Activated CD8-positive, alpha-beta memory T cell treated with anti-CD3 and anti-CD28 coated beads, Interleukin-2, amount 50 U/mL, for 24 hours (primary cell): ENCODE measurements around the gene TJP2.
A peak's percentile ranks its signal among the peaks of the same experiment; 100 is the strongest.
"Not testable (repeated sequence)": the region's sequence is repeated elsewhere in the genome, so short reads cannot be mapped to it uniquely, and the experiment has no call there.

Experiments used
- DNase-seq: peaks from one replicate; pipeline ENCODE4 v3.0.0-alpha.2; 2020; ENCODE audit errors: extremely low read depth

Gene TJP2

GRCh38 chr9:69158471-69158870, 15.6 kb upstream of the TJP2 start:
- DNase-seq: no peak

GRCh38 chr9:69164573-69164972, 9.5 kb upstream of the TJP2 start:
- not testable (repeated sequence) for DNase-seq

DNA sequence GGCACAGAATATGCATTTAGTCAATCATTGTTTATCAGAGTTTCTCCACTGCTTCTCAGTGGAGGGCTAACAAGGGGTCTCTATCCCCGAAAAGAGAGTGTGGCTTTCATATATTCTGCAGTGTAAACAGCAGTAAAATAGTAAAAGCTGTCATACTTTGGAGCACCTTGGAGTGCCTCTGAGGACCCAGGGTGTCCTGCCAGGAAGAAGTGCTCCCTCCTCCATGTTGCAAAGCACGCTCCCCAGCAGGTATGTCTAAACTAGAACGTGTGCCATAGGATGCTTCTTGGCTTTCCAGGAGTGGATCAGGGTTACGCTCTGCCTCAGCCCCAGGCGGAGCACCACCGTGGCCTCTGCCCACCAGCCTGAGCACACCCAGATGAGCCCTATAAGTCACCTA, 8.5 kb upstream of the TJP2 start:
- no peak for DNase-seq

DNA sequence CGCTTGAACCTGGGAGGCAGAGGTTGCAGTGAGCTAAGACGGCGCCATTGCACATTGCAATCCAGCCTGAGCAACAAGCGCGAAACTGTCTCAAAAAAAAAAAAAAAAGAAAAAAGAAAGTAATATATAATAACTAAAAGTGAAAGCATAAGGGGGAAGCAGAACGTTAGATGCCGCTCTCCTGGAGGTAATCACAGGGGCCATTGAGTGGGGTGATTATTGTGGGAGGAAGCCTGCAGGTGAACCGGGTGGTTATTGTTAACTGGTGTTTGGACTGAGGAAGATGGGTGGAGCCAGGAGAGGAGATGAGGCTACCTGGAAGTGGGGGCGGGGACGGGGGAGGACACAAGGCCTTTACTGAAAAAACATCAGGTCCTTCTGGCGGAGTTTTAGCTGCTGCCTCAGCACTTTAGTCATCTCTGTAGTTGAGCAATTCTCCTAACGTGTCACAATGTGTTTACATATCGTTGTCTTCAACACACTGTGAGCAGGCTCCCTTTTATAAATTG, 5.3 kb upstream of the TJP2 start:
- DNase-seq: peak; percentile 14

DNA sequence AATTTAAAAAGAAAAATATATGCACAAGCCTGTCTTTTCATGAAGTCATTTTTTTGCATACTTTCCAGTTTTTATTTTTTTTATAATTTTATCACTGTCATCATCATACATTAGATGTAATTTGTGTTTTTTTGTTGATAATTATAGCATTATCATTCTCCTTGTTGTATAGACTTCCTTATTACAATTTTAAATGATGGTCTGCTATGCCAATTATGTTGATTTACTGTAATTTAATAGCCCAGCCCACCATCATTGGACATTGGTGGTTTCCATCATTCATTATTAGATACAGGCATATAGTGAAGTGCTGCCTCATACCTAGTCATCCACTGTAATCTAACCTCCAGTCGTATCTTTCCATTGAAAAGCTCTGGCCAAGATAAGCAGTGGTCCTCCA, 3.8 kb upstream of the TJP2 start:
- no peak for DNase-seq

DNA sequence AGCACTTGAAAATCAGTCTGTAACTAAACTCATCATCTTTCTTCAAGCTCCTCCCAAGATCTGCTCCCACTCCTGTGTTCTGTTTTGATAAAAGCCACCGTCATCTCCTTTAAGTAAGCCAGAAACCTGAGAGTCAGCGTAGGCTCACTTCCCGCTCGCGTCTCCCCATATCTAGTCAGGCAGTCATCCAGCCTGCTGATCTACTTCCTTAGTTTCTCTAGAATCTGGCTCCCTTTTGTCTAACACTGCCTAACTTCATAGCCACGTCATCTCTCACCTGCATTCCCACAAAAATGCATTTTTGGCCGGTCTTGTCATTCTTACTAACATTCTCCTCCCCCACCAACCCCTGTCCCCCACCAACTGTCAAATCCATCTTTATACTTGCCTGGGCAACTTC, 3.0 kb upstream of the TJP2 start:
- DNase-seq: no peak

- DNase-seq: no peak
Measured at GRCh38 chr9:69171517-69171916, 2.6 kb upstream of the TJP2 start.

DNA sequence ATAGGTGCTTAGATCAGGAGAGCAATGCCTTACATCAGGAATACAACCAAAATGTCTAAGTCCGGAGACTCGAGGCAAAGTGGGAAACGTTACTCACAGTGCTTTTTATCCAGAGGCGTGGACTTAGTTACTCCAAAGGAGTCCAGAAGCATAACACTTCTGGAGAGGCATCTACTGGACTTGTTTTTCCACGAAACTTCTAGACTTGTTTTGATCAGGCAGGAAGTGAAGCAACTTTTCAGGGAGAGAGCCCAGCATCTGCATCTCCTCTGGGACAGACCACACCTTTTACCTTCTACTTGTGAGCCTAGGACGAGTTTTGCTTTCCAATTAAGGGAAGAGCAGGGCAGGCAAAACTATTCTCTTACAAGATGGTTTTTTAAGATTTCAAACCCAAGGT, 1.2 kb upstream of the TJP2 start:
- DNase-seq: no peak

GRCh38 chr9:69173497-69173890, 583 bp upstream of the TJP2 start:
- no peak for DNase-seq

GRCh38 chr9:69174616-69175463, 763 bp downstream of the TJP2 start:
- DNase-seq: peak; percentile 18

- DNase-seq: no peak
Measured at GRCh38 chr9:69175486-69175885, 1.4 kb downstream of the TJP2 start.

DNA sequence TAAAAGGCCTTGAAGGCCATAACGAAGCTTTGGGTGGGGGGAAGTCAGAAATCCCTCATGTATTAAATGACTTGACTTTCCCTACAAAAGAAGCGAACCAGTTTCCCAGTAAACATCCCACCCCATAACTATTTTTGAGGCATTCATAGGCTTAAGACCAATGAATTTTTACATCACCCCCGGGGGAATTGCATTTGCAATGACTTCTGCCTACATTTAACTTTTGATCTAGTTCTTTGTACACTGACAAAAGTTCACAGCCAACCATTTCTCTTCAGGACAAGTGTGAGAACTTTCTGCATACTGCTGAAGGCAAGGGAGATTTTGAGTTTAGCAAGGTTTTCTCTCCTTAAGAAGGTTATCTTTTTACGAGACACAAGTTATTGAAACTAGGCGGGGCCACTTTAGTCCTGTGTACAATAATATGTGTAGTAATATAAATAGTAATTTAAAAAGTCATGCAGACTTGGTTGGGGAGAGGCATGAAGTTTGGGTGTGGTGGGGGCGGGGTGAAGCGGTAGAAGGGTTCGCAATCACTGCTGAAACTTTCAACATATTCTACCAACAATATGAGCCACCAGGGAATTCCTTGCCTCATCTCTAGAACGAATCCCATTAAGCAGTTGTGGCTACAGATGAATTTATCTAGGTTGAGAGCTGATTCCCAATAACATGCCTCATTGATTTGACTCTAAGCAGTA, 2.5 kb downstream of the TJP2 start:
- no peak for DNase-seq

DNA sequence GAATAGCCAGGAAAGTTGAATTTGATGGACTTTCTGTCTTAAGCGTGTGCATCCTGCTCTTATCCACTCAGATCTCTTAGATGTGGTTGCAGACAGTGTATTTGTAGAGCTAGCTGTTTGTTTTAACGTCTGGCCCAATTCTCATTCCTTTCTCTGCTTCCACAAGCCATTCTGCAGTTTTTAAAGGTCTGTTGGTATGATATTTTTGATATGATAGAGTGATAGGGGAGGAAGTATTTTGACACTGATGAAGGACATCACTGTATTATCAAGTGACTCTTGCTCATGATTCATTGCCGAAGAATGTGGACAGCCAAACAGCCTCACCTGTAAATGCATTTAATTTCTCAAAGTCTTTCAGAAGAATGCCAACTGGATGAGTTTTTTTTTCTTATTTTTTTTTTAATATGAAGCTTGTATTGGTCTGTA, 4.5 kb downstream of the TJP2 start:
- DNase-seq: no peak

DNA sequence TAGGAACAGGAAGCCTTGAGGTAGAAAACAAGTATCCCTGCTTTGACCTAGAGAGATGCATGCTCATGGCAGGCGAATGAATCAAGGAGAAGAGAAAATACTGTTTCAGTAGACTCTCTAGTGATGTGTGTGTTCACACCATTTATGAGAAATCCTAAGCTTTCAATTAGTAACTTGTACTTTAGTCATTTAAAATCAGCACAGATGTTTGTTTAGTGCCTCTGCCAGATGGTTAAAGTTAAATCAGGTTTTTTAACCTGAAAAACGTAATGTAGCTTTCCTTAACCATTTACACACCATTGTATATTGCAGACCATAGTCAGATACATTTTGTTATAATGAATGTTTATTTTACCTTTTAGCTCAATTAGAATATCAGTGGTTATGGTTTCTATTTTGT, 5.0 kb downstream of the TJP2 start:
- no peak for DNase-seq

DNA sequence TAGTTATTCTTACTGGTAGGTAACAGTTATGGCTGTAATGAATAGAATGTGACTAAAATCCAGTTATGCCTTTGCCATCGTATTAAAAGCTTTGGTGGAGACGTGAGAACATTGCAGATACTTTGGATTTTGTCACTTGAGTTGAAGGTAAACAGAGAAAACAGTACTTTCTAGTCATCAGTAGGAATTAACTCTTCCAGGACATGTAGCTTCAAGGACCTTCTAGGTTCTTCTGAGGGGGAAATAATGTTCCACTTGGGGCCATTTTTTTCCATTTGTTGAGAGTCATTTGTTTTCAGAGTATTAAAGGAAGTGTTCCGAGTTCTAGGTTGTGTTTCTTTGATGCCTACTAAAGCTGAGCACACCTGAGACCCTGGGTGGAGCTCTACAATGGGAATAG, 6.1 kb downstream of the TJP2 start:
- no peak for DNase-seq

GRCh38 chr9:69180670-69181069, 6.6 kb downstream of the TJP2 start:
- DNase-seq: peak; percentile 24

GRCh38 chr9:69181908-69182353, 7.9 kb downstream of the TJP2 start:
- no peak for DNase-seq

DNA sequence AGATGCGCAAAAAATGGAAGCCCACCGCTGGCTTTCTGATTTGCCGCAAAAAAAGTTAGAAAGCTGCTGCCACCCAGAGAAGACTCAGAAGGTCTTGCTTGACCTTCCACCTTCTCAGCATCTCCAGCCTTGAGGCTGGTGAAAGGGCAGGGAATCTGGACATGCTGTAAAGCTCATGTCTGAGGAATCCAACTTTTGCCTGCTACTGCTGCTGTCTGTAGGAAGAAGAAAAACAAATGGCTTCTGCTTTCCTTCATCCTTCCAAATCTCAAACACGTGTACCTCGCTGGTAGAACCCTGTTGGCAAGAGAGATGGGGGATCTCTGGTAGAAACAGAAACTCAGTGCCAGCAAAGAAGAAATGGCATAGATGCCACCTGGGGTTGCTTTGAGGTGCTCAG, 10.2 kb downstream of the TJP2 start:
- no peak for DNase-seq

DNA sequence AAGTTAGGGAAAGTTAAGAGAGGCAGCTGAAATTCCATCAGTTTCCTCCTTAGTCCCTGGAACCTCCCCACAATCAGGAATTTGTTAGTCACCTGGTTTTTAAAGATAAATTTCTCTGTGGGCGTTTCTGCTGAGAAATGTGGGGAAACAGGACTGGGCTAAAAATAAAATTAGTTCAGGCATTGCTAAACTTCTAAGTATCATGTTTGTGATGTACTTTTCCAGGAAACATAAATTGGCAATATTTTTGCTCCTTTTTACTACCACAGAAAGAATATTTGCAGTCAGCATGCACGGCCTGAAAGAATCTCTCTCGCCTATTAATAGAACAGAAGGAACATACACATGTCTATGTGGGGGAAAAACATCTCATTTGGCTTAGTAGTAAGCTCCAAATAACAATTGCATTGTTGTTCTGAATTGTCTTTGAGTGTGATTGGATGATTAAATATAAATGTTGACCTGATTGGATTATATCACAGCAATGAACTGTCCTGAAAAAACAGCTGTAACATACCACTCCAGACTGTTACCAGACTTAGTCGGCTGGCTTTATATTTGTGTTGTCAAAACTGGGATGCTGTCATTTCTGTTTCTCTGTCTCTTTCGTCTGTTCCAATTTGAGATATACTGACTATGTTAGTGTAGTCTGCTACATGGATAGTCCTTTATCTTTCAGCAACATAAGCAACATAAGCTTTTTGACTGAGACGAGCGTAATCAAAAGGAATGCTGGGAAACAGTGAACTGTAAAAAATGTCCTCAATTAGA, 12.9 kb downstream of the TJP2 start:
- no peak for DNase-seq

DNA sequence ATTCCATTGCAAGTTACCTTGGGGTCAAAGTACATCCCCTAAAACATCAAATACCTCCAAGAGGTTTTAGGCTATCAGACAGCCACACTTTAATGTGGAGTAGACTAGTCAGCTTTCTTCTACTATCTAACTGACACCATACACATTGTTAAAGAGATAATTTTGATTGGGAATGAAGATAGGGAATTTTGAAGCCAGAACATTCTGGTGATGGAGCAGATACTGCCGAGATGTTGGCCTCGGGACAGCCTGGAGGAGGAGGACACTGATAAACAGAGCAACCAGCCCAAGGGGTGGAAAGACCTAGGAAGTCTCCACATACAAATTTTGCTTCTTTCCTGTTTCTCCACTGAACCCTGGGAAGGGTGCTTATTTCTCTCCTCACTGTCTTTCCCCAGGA, 14.9 kb downstream of the TJP2 start:
- DNase-seq: no peak

- no peak for DNase-seq
Measured at GRCh38 chr9:69190086-69190862, 16.2 kb downstream of the TJP2 start.

GRCh38 chr9:69190863-69191181, 16.7 kb downstream of the TJP2 start:
- DNase-seq: no peak
